ENCODE data around the gene NEIL3. TPM values are rescaled to one million over a fixed set of nuclear protein-coding genes. Genes with fewer than 3 reads are reported as not detected.
"Not testable (repeated sequence)": the region's sequence is repeated elsewhere in the genome, so short reads cannot be mapped to it uniquely, and the experiment has no call there.

NEIL3 gene
- total RNA-seq, 1 donor from 2014 or later = 10.1 TPM

GRCh38 chr4:177304094-177304493 is 5.6 kb upstream of the NEIL3 start:
- no peak for TF ChIP-seq CTCF (conservative IDR thresholded peaks at IDR 0.05)
- Mint-ChIP-seq H3K36me3 (no peaks in the 10 kb centered on the region), H3K27me3 (no peaks in the 10 kb centered on the region), H3K9me3 (no peaks in the 10 kb centered on the region), H3K4me1 (ENCODE audit: unreplicated experiment) (no peaks in the 10 kb centered on the region), H3K4me3 (no peak overlapping the region), H3K27ac (no peak overlapping the region)
- no peak for DNase-seq (ENCODE audit: extremely low spot score, unreplicated experiment)

DNA sequence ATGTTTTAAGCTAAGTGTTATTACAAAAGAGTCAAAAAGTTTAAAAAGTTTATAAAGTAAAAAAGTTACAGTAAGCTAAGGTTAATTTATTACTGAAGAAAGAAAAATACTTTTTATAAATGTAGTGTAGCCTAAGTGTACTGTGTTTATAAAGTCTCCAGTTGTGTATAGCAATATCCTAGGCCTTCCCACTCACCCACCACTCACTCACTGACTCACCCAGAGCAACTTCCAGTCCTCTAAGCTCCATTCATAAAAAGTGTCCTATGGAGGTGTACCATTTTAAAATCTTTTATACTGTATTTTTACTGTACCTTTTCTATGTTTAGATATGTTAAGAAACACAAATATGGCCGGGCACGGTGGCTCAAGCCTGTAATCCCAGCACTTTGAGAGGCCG is 4.8 kb upstream of the NEIL3 start:
- H3K9me3 Mint-ChIP-seq; H3K4me1 Mint-ChIP-seq (ENCODE audit: unreplicated experiment); DNase-seq (ENCODE audit: extremely low spot score, unreplicated experiment); H3K36me3 Mint-ChIP-seq; H3K4me3 Mint-ChIP-seq; H3K27ac Mint-ChIP-seq; H3K27me3 Mint-ChIP-seq: not testable (repeated sequence)

GRCh38 chr4:177308125-177308524 is 1.5 kb upstream of the NEIL3 start:
- peak overlapping the region; percentile 57 for H3K4me3 Mint-ChIP-seq
- no peaks in the 10 kb centered on the region for H3K36me3 Mint-ChIP-seq
- no peak for DNase-seq (ENCODE audit: extremely low spot score, unreplicated experiment)
- no peak for TF ChIP-seq CTCF (conservative IDR thresholded peaks at IDR 0.05)
- no peak overlapping the region for H3K27ac Mint-ChIP-seq
- peaks cover 10% of the 10 kb centered on the region for H3K4me1 Mint-ChIP-seq (ENCODE audit: unreplicated experiment)
- H3K27me3 Mint-ChIP-seq = no peaks in the 10 kb centered on the region
- no peaks in the 10 kb centered on the region for H3K9me3 Mint-ChIP-seq

- DNase-seq (ENCODE audit: extremely low spot score, unreplicated experiment) = no peak
- no peak for TF ChIP-seq CTCF (conservative IDR thresholded peaks at IDR 0.05)
- peak overlapping the region; percentile 7 for H3K27ac Mint-ChIP-seq
- H3K4me3 Mint-ChIP-seq = peak overlapping the region; percentile 96
- peaks cover 10% of the 10 kb centered on the region for H3K4me1 Mint-ChIP-seq (ENCODE audit: unreplicated experiment)
- H3K9me3 Mint-ChIP-seq = no peaks in the 10 kb centered on the region
- no peaks in the 10 kb centered on the region for H3K36me3 Mint-ChIP-seq
- no peaks in the 10 kb centered on the region for H3K27me3 Mint-ChIP-seq
Measured at GRCh38 chr4:177308847-177309521, 690 bp upstream of the NEIL3 start.

GRCh38 chr4:177311589-177311988 is 1.9 kb downstream of the NEIL3 start:
- no peak for DNase-seq (ENCODE audit: extremely low spot score, unreplicated experiment)
- Mint-ChIP-seq H3K4me3 (peak overlapping the region; percentile 49), H3K27ac (no peak overlapping the region), H3K4me1 (ENCODE audit: unreplicated experiment) (peaks cover 10% of the 10 kb centered on the region), H3K9me3 (no peaks in the 10 kb centered on the region), H3K27me3 (no peaks in the 10 kb centered on the region), H3K36me3 (no peaks in the 10 kb centered on the region)
- TF ChIP-seq CTCF (conservative IDR thresholded peaks at IDR 0.05) = no peak

GRCh38 chr4:177313263-177313662 is 3.6 kb downstream of the NEIL3 start:
- H3K36me3 Mint-ChIP-seq = no peaks in the 10 kb centered on the region
- DNase-seq (ENCODE audit: extremely low spot score, unreplicated experiment) = no peak
- H3K9me3 Mint-ChIP-seq = no peaks in the 10 kb centered on the region

More at GRCh38 chr4:177313263-177313662, 3.6 kb downstream of the NEIL3 start:
- Mint-ChIP-seq H3K4me3 (no peak overlapping the region), H3K27me3 (no peaks in the 10 kb centered on the region), H3K27ac (no peak overlapping the region), H3K4me1 (ENCODE audit: unreplicated experiment) (peaks cover 10% of the 10 kb centered on the region)
- TF ChIP-seq CTCF (conservative IDR thresholded peaks at IDR 0.05) = no peak
